ENCODE measurements around the gene B3GNT9.

The B3GNT9 gene

DNA sequence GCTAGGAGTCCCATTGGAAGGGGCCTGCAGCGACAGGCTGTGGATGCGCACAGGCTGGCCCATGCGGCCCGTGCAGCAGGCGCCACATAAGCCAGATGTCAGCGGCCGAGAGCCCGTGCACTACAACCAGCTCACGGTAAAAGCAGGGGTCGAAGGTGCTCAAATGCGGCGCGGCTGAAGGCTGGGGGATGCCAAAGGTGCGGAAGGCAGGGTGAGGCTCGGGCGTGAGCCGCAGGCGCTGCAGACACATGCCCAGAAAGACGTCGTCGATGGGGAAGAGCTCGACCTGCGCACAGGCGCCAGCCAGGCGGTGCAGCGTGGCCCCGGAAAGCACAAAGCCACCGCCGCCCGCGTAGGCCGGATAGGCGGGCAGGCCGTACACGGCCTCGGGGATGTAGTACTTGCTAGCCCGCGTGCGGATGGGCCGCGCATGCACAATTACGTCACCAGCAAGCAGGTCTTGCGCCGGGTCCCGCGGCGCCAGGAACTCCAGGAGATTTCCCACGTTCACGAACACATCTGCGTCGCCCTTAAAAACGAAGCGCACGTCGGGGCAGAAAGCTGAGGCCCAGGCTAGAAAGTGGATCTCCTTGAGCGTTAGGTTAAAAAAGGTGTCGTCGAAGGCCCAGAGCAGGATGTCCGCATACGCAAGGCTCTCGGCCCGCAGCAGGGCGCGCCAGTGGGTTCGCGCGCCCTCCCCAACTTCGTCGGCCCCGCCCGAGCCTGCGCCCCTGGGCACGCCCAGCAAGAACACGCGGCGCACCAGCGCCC, 1.3 kb downstream of the B3GNT9 start:
- 0 out of 2 replicates have a peak, but pooled peaks cover under 1% of the 10 kb centered on the region for H3K4me1 ChIP-seq (ENCODE audit: insufficient read depth, low read length)
- no peak overlapping the region for H3K4me2 ChIP-seq (ENCODE audit: insufficient read depth, low read length)
- H3K79me2 ChIP-seq (ENCODE audit: insufficient read depth, low read length): no peaks in the 10 kb centered on the region
- DNase-seq: no peak
- no peak; the same call in 2 of the 3 replicates for ATAC-seq (ENCODE audit: insufficient read depth, low read depth)
- H3K27ac ChIP-seq (ENCODE audit: low read length): no peak overlapping the region
- H3K4me3 ChIP-seq (ENCODE audit: low read depth in 1 of 2, low read length in 2 of 2): no peak overlapping the region
- H3K27me3 ChIP-seq (ENCODE audit: insufficient read depth, low read length, poor library complexity): no peaks in the 10 kb centered on the region
- H4K20me1 ChIP-seq (ENCODE audit: insufficient read depth, low read length): peaks cover 13% of the 10 kb centered on the region
- H3K9ac ChIP-seq (ENCODE audit: low read depth, low read length): no peak overlapping the region
- no peak overlapping the region for H2AFZ ChIP-seq (ENCODE audit: low read depth, low read length)
- TF ChIP-seq, protein P1, sequence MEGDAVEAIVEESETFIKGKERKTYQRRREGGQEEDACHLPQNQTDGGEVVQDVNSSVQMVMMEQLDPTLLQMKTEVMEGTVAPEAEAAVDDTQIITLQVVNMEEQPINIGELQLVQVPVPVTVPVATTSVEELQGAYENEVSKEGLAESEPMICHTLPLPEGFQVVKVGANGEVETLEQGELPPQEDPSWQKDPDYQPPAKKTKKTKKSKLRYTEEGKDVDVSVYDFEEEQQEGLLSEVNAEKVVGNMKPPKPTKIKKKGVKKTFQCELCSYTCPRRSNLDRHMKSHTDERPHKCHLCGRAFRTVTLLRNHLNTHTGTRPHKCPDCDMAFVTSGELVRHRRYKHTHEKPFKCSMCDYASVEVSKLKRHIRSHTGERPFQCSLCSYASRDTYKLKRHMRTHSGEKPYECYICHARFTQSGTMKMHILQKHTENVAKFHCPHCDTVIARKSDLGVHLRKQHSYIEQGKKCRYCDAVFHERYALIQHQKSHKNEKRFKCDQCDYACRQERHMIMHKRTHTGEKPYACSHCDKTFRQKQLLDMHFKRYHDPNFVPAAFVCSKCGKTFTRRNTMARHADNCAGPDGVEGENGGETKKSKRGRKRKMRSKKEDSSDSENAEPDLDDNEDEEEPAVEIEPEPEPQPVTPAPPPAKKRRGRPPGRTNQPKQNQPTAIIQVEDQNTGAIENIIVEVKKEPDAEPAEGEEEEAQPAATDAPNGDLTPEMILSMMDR (IDR thresholded peaks at IDR 0.05; ENCODE audit: borderline replicate concordance, extremely low read depth, low read length, poor library complexity, severe bottlenecking): no peak
- TF ChIP-seq EZH2 (IDR thresholded peaks at IDR 0.05; ENCODE audit: borderline replicate concordance, low read depth, low read length, severe bottlenecking): no peak
- H3K36me3 ChIP-seq (ENCODE audit: insufficient read depth, low read length): peaks cover 47% of the 10 kb centered on the region
- no peaks in the 10 kb centered on the region for H3K9me3 ChIP-seq (ENCODE audit: insufficient read depth, low read length, severe bottlenecking)

DNA sequence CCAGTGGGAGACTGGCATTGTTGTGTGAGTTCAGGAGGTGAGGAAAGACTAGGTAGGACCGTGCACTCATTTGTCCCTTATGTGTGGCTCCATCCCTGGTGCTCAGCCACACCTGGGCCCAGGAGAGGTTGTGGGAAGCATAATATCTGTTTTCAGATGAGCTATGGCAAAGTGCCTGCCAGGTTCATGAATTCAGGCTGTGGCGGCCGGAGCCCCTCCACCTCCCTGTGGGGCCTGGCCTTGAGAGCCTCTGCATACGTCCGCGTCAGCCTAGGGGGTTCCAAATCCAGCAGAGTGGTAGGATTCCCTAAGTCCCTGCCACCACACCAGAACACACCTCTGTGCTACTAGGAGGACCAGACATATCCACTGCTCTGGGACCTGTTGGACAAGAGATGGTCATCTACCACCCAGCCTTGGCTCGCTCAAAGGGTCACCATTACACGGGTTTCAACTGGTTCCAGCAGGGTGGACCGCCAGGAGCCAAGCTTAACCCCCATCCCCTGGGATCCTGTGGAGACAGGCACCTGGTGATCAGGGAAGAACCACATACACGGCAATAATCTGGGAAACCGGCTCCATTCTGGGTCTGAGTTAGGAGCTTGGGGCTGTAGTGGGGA, 2.0 kb downstream of the B3GNT9 start:
- no peak for DNase-seq
- Histone ChIP-seq H3K4me2 (ENCODE audit: insufficient read depth, low read length) (no peak overlapping the region), H3K27me3 (ENCODE audit: insufficient read depth, low read length, poor library complexity) (no peaks in the 10 kb centered on the region), H3K9ac (ENCODE audit: low read depth, low read length) (no peak overlapping the region), H2AFZ (ENCODE audit: low read depth, low read length) (no peak overlapping the region), H3K36me3 (ENCODE audit: insufficient read depth, low read length) (peaks cover 51% of the 10 kb centered on the region), H4K20me1 (ENCODE audit: insufficient read depth, low read length) (peaks cover 11% of the 10 kb centered on the region; the same call in 1 of the 2 replicates), H3K4me3 (ENCODE audit: low read depth in 1 of 2, low read length in 2 of 2) (no peak overlapping the region), H3K4me1 (ENCODE audit: insufficient read depth, low read length) (no peaks in the 10 kb centered on the region), H3K27ac (ENCODE audit: low read length) (no peak overlapping the region), H3K9me3 (ENCODE audit: insufficient read depth, low read length, severe bottlenecking) (no peaks in the 10 kb centered on the region), H3K79me2 (ENCODE audit: insufficient read depth, low read length) (no peaks in the 10 kb centered on the region)
- no peak for ATAC-seq (ENCODE audit: insufficient read depth, low read depth)
- TF ChIP-seq, protein P1 (IDR thresholded peaks at IDR 0.05; ENCODE audit: borderline replicate concordance, extremely low read depth, low read length, poor library complexity, severe bottlenecking): no peak
- no peak for TF ChIP-seq EZH2 (IDR thresholded peaks at IDR 0.05; ENCODE audit: borderline replicate concordance, low read depth, low read length, severe bottlenecking)

DNA sequence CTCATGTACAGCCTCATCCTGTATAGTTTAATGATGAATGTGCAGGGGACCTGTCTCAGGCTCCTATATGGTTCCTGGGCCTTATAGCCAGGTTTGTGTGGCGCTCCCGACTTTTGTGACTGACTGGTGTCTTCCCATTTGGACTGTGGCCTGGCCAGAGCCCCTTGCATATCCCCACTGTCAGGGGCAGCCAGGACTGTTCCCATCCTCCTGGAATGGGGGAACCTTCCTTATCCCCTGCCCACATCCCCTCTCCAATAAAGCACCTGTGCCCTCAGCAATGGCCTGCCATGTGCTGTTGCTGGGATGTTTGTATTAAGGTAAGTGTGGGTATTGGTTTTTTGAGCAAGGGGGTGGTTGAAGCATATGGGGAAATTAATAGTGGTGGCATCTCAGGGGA, 2.6 kb downstream of the B3GNT9 start:
- Histone ChIP-seq H4K20me1 (ENCODE audit: insufficient read depth, low read length) (peaks cover 11% of the 10 kb centered on the region; the same call in 1 of the 2 replicates), H2AFZ (ENCODE audit: low read depth, low read length) (no peak overlapping the region), H3K79me2 (ENCODE audit: insufficient read depth, low read length) (no peaks in the 10 kb centered on the region), H3K9me3 (ENCODE audit: insufficient read depth, low read length, severe bottlenecking) (no peaks in the 10 kb centered on the region), H3K27me3 (ENCODE audit: insufficient read depth, low read length, poor library complexity) (no peaks in the 10 kb centered on the region), H3K4me2 (ENCODE audit: insufficient read depth, low read length) (no peak overlapping the region), H3K4me1 (ENCODE audit: insufficient read depth, low read length) (no peaks in the 10 kb centered on the region), H3K9ac (ENCODE audit: low read depth, low read length) (no peak overlapping the region), H3K4me3 (ENCODE audit: low read depth in 1 of 2, low read length in 2 of 2) (no peak overlapping the region), H3K36me3 (ENCODE audit: insufficient read depth, low read length) (peaks cover 55% of the 10 kb centered on the region), H3K27ac (ENCODE audit: low read length) (no peak overlapping the region)
- TF ChIP-seq, protein P1 (IDR thresholded peaks at IDR 0.05; ENCODE audit: borderline replicate concordance, extremely low read depth, low read length, poor library complexity, severe bottlenecking): no peak
- TF ChIP-seq EZH2 (IDR thresholded peaks at IDR 0.05; ENCODE audit: borderline replicate concordance, low read depth, low read length, severe bottlenecking): no peak
- ATAC-seq (ENCODE audit: insufficient read depth, low read depth): no peak
- no peak for DNase-seq
